ENCODE measurements around the gene LRRC32.

The LRRC32 gene

GRCh38 chr11:76661834-76662434, 8.6 kb downstream of the LRRC32 start:
- DNase-seq, result no peak

DNA sequence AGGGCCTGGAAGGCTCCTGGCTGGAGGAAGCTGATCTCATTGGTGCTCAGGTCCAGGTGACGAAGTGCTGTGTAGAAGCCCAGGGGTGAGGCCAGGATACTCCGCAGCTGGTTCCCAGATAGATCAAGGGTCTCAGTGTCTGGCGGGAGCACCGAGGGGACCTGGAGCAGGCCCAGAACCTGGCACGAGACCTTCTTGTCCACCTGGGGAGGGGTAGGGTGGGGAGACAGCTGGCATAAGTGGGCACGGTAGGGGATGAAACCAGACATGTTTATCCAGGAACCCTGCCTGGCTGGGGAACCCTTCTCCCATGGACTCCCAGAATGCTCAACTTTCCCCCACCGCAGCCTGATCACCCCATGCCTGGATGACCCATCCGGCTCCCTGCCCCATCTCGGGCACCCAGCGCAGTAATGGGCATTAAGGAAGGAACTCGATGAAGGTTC, 9.2 kb downstream of the LRRC32 start:
- DNase-seq, result no peak

GRCh38 chr11:76660533-76661305, 9.8 kb downstream of the LRRC32 start:
- no peak for DNase-seq

DNA sequence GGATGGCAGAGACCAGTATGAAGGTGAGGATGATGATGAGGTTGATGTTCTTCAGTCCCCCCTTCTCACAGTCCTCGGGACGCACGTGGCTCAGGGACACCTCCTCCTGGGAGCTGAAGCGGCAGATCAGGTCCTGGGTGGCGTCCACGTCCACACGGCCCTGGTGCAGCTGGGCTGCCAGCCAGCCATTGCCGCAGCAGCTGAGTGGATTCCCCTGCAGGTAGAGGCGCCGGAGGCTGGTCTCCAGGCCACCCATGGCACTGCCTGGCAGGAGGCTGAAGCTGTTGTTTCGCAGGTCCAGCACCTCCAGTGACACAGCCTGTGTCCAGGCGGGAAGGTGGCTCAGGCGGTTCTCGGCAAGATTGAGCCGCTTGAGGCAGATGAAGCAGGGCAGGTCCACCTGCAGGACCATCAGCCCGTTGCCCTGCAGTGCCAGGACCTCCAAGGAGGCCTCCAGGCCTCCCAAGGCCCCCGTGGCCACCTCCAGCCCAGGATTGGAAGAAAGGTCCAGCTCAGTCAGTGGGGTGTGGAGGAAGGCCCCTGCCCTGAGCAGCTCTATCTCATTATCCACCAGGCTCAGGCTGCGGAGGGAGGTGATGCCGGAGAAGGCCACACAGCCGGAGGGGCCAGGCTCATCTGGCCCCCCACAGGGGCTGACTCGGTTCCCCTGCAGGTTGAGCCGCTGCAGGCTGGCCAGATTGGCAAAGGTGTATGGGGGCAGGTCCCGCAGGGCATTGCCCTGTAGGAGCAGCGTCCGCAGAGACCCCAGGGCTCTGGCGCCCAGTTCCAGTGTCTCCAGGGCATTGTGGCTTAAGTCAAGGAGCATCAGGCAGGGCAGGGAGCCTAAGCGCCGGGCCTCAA, 10.6 kb downstream of the LRRC32 start:
- no peak for DNase-seq

DNA sequence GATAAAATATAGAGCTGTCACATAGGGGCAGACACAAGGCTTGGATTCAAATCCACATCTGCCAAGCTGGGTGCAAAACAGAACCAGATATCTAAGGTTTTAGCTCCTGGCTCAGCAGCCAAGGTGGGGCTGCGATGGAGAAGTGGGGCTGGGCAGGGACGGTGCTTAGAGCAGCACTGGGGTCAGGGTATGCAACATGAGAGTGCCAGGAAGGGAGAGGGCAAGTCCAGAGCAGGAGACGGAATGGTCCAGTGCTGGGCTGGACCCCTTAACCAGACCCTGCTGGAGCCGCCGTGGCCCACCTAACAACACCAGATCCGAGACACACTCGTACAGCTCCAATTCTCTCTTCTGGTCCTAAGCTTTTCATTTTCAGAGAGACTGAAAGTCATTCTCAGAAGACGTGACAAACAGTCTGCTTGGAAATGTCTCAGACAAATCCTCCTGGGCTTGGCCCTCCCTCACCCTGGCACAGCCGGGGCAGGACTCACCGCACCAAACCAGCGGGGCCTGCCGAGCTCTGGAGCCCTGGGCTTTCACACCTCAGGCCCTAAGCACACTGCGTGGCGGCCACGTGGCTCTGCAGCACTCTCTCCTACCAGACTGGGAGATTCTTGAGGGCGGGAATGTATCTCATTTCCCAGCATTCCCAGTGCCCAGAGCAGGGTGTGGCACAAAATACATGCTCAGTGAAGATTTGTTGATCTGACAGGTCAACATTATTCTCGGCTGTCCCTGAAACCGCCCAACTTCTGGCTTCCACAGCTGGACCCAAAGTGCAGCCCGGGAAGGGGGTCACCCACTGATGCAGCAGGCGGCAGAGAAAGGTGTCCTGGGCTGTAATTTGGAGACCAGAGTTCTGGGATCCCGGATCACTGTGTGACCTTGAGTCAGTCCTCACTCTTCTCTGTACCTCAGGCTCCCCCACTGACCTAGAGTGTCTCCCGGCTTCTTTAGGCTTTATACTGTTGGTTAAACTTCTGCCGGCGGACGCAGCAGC, 11.6 kb downstream of the LRRC32 start:
- DNase-seq, result no peak

DNA sequence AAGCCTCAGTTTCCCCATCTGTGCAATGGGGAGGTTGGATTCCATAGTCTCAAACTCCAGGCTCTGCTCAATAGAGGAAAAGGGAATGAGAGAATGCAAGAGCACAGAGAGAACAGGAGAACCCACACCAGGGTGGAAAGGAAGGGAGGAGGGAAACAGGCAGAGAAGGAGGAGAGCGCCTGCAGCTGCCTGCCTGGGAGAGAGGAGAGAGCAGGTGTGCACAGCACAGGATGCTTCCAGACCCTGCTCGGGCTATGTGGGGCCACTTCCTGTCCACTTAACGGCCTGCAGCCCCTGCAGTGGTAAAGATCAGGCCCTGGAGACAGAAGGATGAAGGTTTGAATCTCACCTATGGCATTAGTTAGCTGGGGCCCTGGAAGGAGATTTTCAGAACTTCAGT, 12.3 kb downstream of the LRRC32 start:
- no peak for DNase-seq

- DNase-seq, result no peak
These were observed 13.1 kb downstream of the LRRC32 start for GRCh38 chr11:76657187-76658170.

- no peak for DNase-seq
These were observed 13.9 kb downstream of the LRRC32 start for GRCh38 chr11:76656571-76657081.

GRCh38 chr11:76656050-76656531, 14.5 kb downstream of the LRRC32 start:
- DNase-seq, result no peak

DNA sequence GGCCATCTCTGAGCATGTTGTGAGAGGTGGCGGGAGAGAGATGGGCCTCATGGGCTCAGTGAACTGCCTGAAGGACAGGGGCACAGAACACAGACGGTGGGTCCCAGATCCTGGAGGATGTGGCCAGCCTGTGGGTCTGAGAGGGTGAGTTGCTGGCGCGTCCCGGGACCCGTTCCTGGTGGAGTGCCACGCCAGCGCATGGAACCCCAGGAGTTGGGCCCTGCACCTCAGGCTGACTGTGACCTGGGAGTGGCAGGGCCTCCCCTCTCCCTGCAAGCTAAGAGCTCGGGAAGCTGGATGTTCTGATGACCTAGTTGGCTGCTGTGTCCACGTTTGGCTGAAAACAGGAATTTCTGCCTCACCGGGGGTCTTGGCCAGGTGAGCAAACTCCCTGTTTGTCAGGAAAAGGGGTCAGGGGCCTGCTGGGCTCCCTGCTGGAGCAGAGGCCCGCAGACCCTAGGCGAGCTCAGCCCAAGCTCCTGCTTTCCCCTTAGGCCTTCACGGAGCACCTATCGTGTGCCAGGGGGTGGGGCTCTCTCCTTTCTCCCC, 15.0 kb downstream of the LRRC32 start:
- DNase-seq, result no peak

DNA sequence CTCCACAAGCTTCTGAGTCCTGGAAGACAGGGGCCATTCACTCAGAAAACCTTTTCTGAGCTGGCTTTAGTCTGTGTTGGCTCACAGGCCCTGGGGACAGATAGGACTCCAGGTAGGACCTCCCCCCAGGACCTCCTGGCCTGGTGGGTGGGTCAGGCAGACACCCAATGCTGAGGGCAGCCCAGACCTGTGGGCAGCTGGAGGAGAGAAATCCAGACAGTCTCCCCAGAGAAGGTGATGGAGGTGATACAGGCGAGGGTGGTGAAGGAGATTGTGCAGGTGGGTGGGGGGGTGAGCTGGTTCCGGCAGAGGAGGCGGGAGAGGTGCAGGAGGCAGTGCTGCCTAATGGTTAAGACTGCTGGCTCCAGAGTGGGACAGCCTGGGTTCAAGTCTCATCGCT, 15.6 kb downstream of the LRRC32 start:
- no peak for DNase-seq

- no peak for DNase-seq
These were observed 16.2 kb downstream of the LRRC32 start for GRCh38 chr11:76654298-76654851.

GRCh38 chr11:76653674-76654284, 16.8 kb downstream of the LRRC32 start:
- no peak for DNase-seq

- no peak for DNase-seq
These were observed 17.4 kb downstream of the LRRC32 start for GRCh38 chr11:76653012-76653673.

- DNase-seq, result no peak
These were observed 20.6 kb downstream of the LRRC32 start for GRCh38 chr11:76649851-76650372.

DNA sequence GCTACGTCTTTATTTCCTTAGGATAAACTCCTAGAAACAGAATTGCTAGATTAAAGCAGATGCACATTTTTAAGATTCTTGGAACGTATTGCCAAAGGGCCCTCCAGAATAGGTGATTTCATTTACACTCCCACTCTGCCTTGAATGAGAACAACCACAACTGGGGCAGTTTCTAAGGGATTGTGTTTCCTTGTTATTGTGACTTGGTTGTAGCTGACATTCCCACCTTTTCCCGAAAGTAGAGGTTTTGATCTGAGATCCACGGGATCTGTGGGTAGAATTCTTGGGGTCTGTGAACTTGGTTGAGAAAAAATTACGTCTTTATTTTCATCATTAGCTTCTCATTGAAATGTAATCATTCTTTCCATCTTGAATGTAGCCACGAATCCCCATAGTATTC, 21.5 kb downstream of the LRRC32 start:
- DNase-seq, result no peak

GRCh38 chr11:76648061-76648460, 22.5 kb downstream of the LRRC32 start:
- no peak for DNase-seq

DNA sequence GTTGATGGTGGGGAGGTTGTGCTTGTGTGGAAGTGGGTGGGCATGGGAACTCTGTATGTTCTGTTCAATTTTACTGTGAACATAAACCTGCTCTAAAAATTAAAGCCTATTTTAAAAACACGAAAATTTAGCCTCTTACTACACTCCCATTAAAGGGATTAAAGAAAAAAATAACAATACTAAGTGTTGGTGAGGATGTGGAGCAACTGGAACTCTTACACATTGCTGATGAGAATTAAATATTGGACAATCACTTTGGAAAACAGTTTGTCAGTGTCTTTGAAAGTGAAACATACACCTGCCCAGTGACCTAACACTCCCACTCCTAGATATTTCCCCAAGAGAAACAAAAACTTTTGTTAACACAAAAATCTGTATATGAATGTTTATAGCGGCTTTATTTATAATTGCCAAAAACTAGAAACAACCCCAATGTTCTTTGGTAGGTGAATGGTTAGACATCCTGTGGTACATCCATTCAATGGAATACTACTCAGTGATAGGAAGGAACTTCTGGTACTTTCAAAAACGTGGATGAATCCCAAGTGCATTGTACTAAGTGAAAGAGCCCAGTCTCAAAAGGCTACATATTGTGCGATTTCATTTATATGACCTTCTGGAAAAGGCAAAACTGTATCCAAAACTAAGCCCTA, 23.5 kb downstream of the LRRC32 start:
- DNase-seq, result no peak

Measured in NCI-H524 treated with DMSO at 0.1 percent for 48 hours (cell line).